Activated T-cell treated with anti-CD3 and anti-CD28 coated beads, Interleukin-2, amount 50 U/mL, for 4 hours (primary cell): Measurements from ENCODE around the gene DDX10. TPM values are rescaled to one million over a fixed set of nuclear protein-coding genes. Genes with fewer than 3 reads are reported as not detected.

Experiments used
- ATAC-seq, 2 donors: fragments of 200-7000 bp; cut with Tn5 transposase; one replicate each; pipeline ENCODE4 v1.10.0; 2021
- DNase-seq: peaks from one replicate; pipeline ENCODE4 v3.0.0-alpha.2; 2020
- H3K27me3 Mint-ChIP-seq: one replicate; pipeline ENCODE4 v1.8.0; 2021; ENCODE audit warnings: low read depth, mixed read lengths
- H3K36me3 Mint-ChIP-seq: one replicate; pipeline ENCODE4 v1.8.0; 2022; ENCODE audit warnings: mixed read lengths; ENCODE audit not compliant: insufficient read depth
- H3K4me1 Mint-ChIP-seq: one replicate; pipeline ENCODE4 v1.8.0; 2021; ENCODE audit warnings: low read depth, mixed read lengths
- H3K4me3 Mint-ChIP-seq: one replicate; pipeline ENCODE4 v1.8.0; 2021; ENCODE audit warnings: mild to moderate bottlenecking, moderate library complexity, mixed read lengths
- H3K9me3 Mint-ChIP-seq: one replicate; pipeline ENCODE4 v1.8.0; 2021; ENCODE audit warnings: mixed read lengths
- total RNA-seq, 3 donors: library from RNA; stranded (reverse); gene quantifications; one replicate each; pipeline ENCODE4 v1.2.1, GENCODE V29; 2021

DDX10 gene
- total RNA-seq, 3 donors from 2014 or later: 85.7 to 94.2 (median 91.8) TPM

GRCh38 chr11:108975641-108976071, 310.8 kb downstream of the DDX10 start:
- Mint-ChIP-seq H3K4me3 (no peak overlapping the region), H3K4me1 (no peaks in the 10 kb centered on the region)

GRCh38 chr11:108983636-108984420, 319.0 kb downstream of the DDX10 start:
- ATAC-seq: no peak
- Mint-ChIP-seq H3K4me1 (no peaks in the 10 kb centered on the region), H3K4me3 (no peak overlapping the region), H3K27me3 (peaks cover 11% of the 10 kb centered on the region), H3K9me3 (peaks cover 3% of the 10 kb centered on the region), H3K36me3 (no peaks in the 10 kb centered on the region)
- DNase-seq: no peak

More at GRCh38 chr11:108975641-108976071, 310.8 kb downstream of the DDX10 start:
- Mint-ChIP-seq H3K36me3 (no peaks in the 10 kb centered on the region), H3K9me3 (no peaks in the 10 kb centered on the region), H3K27me3 (peaks cover 4% of the 10 kb centered on the region)
- ATAC-seq: no peak
- DNase-seq: no peak

GRCh38 chr11:108984523-108984922, 319.7 kb downstream of the DDX10 start:
- DNase-seq (no peak), ATAC-seq (no peak)
- Mint-ChIP-seq H3K9me3 (peaks cover 5% of the 10 kb centered on the region), H3K4me1 (no peaks in the 10 kb centered on the region), H3K4me3 (no peak overlapping the region), H3K36me3 (no peaks in the 10 kb centered on the region), H3K27me3 (peaks cover 13% of the 10 kb centered on the region)

GRCh38 chr11:108985236-108985944, 320.5 kb downstream of the DDX10 start:
- no peak for ATAC-seq
- no peak overlapping the region for H3K4me3 Mint-ChIP-seq
- peaks cover 11% of the 10 kb centered on the region for H3K9me3 Mint-ChIP-seq

GRCh38 chr11:108985945-108986279, 321.0 kb downstream of the DDX10 start:
- no peaks in the 10 kb centered on the region for H3K4me1 Mint-ChIP-seq
- H3K27me3 Mint-ChIP-seq: peaks cover 11% of the 10 kb centered on the region
- no peaks in the 10 kb centered on the region for H3K36me3 Mint-ChIP-seq
- H3K4me3 Mint-ChIP-seq: no peak overlapping the region
- DNase-seq: no peak
- H3K9me3 Mint-ChIP-seq: peaks cover 8% of the 10 kb centered on the region
- ATAC-seq: no peak

More at GRCh38 chr11:108985236-108985944, 320.5 kb downstream of the DDX10 start:
- Mint-ChIP-seq H3K27me3 (peaks cover 11% of the 10 kb centered on the region), H3K36me3 (no peaks in the 10 kb centered on the region), H3K4me1 (no peaks in the 10 kb centered on the region)
- DNase-seq: no peak

Other genes starting within 250 kb of the DDX10 start
- under 1 TPM; 0.79 to 0.92 (median 0.91) TPM for gene C11orf65, start 197.5 kb upstream of the DDX10 start, total RNA-seq
- gene POGLUT3, start 166.7 kb upstream of the DDX10 start, total RNA-seq: 1 to 10 TPM; 4.8 to 6.2 (median 5.5) TPM
- gene EXPH5, start 71.3 kb upstream of the DDX10 start, total RNA-seq: 1 to 10 TPM in 1 of 3 donors, under 1 TPM in 2; 0.71 to 1.0 (median 0.79) TPM